CD4-positive, alpha-beta T cell treated with Interleukin-6 at 100 ng/mL for 8 hours (primary cell): ENCODE data around the gene HAVCR1.
"Not testable (repeated sequence)": the region's sequence is repeated elsewhere in the genome, so short reads cannot be mapped to it uniquely, and the experiment has no call there.

Source experiments
- DNase-seq: peaks from one replicate; pipeline ENCODE4 v3.0.0-alpha.2; 2020; ENCODE audit warnings: mixed read lengths, low spot score

HAVCR1 gene

DNA sequence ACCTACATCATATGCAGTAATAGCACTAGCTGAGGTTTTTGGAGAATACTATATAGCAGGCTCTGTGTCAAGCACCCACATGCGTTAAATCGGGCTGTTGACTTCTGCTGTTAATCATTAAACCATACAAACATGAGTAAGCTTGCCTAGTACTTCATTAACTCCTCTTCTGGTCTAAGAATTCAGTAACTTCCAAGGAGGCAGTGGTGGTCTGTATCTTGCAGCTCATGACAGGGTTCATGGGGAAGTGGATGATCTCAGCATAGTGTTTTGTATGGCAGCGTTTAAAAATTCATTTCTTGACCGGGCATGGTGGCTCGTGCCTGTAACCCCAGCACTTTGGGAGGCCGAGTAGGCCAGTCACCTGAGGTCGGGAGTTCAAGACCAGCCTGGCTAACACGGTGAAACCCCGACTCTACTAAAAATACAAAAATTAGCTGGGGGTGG, at the start of gene HAVCR1:
Gene HAVCR1 (minus strand): TSS at position 24 of the 447 bp plus-strand sequence. CDS start 1,173 bp downstream, outside the sequence.
- DNase-seq = no peak

DNA sequence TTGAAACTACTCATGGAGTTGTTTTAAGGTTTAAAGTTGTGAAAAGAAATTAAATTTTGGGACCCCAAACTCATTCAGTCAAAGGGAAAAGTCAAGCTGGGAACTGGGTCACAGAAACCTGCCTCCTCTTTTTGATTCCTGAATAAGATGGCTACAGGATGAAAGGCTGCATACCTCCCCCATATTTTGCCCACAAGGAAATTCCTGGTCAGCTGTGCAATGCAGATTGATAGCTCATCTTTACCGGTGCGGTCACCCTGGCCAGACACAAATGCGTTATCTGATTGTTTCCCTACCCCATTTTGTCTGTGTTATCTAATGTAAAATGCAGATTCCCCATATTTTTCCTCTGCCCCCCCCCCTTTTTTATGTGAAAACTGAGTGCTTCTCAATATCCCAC, 48.6 kb upstream of the HAVCR1 start:
- DNase-seq = no peak

DNA sequence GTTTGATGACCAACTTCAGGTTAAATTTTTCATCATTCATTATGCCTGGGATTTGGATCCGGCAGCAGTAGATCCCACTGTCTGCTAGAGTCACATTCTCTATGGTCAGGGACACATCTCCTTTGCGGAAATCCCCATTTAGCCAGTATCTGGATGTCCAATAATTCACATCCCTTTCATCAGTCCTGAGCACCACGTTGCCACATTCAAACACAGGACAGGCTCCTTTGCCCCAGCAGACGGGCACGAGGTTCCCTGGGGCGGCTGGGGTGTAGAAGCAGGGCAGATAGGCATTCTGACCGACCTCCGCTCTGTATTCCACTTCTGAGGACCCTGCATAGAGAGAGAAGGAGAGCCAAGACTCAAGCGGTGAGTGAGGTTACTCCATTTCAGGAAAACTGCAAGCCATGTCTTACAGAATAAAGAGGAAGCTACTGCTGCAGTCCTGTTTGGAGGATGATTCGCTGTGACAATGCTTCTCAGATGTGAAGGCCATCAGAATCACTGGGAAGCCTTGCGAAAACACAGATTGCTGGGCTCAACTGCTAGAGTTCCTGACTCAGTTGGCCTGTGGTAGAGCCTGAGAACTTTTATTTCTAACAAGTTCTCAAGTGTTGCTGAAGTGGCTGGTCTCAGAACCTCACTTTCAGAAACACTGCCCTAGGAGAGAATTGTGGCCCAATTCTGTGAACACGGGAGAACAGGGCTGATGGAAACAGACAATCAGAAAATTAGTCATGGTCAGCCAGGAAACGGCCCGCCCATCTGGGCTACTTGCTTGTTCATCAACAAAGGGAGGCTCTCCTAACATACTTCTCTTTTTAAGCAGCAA, 47.9 kb upstream of the HAVCR1 start:
- no peak for DNase-seq

DNA sequence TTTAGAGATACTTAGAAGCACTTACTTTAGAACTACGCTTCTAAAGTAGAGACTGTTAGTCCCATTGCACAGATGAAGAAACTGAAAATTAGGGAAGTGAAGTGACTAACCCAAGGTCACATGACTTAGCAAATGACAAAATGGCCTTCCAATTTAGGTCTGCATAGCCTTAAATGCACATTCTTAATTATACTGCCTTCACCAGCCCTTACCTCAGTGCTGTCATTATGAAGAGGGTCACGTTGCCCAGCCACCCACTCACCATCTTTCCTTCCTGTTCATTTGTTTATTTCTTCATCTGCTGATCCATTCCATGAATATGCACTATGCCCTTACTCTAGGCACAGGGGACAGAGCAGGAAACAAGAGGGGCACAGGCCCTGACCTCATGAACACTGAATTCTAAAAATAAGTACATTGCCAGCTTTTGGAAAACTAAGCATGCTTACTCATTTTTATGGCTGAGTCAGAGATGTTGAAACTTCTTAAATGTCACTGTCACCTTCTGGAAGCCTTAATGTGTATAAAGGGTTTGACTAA, 41.3 kb upstream of the HAVCR1 start:
- DNase-seq = no peak

DNA sequence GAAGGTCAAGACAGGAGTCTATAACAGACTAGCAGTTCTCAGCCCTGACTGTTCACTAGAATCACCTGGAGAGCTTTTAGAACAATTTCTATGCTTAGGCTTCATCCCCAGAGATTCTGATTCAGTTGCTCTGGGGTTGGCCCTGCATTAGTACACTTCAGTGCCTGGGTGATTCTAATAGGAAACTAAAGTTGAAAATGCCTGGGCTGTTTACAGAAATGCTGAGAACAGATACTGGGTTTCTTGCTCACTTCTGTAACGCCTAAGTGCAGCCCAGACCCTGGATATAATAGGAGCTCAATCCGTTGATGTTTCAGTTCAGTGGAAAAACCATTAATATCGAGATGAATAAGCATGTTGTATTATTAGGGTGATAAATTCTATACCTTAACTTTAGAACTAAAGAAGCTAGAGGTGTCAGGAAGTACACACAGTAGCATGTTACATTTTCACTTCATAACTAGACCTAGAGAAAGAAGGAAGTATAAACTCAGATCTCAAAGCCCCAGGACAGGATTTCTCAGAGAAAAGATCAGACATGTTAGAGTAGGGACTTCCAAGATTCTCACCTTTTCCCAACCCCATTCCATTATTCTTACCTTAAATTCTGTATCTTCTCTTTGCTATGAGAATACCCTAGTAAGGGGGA, 29.6 kb upstream of the HAVCR1 start:
- DNase-seq = no peak

DNA sequence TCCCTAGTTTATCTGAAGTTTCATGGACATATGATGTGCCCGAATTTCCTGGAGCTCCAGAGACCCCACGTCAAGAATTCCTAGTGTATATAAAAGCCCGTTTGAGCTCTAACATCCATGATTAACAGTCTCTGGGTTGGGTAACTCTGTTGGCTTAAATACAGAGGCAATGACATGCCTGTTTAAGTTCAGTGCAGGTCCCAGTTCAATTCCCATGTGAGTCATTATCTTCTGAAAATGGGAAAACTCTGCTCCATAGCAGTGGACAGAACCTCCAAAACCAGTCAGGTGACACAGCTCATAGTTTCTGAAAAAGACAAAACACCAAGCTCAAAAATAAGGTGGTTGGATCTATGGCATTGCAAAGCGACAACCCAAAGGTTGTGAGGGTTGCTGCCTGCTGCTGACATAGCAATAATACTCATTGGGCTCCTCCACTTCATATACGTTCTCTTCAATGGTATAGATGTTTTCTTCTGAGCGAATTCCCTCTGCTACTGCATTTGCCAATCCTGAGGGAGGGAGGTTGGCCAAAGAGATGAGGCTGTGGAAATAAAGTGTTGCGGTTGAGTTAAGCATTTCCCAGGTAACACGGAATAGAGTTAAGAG, 27.9 kb upstream of the HAVCR1 start:
- no peak for DNase-seq

DNA sequence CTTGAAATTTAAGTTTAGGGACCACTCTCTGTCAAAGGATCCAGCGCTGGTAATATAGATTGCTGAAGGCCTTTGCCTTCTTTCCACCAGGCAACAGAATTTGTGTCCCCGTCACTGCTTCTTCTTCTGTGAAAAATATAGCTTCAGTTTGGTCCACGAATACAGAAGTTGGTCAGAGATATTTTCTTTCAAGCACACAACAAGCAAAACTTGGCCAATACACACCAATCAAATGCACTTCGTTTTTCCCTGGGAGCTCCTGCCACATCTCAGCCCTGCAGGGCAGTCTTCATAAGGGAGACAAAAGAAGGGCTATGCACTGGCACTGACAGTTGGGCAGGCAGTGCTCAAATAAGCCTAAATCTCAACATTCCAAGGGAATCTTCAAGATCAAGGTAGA, 27.0 kb upstream of the HAVCR1 start:
- DNase-seq = no peak

DNA sequence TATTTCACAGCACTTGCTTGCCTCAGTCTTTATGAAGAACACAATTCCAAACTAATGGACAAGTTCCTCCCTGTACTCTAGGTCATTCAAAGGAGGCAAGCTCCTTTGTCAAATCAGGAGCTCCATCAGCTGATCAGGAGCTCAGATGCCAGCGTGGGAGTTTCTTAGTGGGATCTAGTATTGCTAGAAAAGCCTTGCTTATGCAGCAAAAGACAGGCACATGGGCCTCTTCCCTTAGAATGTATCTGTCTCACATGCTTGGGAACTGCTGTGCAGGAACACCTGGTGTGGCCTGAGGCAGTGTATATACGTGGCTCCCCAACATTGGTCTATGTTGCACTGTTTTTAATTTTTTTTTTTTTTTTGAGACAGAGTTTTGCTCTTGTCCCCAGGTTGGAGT, 21.4 kb upstream of the HAVCR1 start:
- no peak for DNase-seq

DNA sequence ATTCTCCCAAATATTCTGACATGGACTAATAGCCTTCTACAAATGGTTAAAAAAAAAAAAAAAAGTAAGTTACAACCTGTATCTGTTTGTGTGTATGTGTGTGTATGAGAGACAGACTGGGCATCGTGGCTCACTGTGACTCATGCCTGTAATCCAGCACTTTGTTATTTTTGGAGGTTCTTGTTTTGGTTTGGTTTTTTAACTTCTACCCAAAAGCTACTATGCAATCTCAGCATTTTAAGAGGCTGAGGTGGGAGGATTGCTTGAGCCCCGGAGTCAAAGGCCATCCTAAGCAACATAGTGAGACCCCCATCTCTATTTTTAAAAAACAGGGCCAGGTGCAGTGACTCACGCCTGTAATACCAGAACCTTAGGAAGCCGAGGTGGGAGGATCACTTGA, 17.6 kb upstream of the HAVCR1 start:
- no peak for DNase-seq

DNA sequence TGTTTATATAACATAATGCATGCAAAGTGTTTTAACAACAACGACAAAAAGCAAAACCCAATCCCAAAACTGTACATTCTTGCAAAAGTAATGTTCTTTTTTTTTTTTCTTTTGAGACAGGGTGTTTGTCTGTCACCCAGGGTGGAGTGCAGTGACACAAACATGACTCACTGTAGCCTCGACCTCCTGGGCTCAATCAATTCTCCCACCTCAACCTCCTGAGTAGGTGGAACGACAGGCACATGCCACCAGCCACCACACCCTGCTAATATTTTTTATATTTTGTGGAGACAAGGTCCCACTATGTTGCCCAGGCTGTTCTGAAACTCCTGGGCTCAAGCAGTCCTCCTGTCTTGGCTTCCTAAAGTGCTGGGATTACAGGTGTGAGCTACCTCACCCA, 13.6 kb upstream of the HAVCR1 start:
- no peak for DNase-seq

DNA sequence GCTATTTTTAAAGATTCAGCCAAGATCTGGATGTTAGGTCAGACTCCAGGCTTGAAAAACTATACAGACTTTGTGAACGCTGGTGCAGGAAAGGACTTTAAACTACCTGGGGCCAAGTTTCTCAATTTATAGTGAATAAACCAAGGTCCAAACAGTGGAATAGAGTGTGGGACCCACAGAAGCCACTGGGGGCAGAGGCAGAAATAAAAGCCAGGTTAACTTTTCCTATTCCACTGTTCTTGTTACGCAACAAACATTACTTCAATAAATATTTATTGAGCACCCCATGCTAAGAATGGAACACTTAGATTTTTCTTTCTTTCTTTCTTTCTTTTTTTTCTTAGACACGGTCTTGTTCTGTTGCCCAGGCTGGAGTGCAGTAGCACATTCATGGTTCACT, 11.0 kb upstream of the HAVCR1 start:
- no peak for DNase-seq

DNA sequence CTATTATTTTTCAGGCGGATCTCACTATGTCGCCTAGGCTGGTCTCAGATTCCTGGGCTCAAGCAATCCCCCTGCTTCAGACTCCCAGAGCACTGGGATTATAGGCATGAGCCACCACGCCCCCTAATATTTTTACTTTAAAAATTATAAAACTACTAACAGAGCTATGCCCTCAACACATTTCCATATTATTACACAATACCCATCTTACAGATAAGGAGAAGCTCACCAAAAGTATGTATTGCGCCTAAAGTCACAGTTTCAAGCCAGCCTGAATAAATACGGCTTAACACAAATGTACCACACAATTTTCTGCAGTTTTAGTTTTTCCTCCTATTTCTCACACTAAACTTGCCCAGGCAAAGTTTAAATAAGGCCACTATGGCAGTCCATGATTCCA, 9.9 kb upstream of the HAVCR1 start:
- DNase-seq = no peak

DNA sequence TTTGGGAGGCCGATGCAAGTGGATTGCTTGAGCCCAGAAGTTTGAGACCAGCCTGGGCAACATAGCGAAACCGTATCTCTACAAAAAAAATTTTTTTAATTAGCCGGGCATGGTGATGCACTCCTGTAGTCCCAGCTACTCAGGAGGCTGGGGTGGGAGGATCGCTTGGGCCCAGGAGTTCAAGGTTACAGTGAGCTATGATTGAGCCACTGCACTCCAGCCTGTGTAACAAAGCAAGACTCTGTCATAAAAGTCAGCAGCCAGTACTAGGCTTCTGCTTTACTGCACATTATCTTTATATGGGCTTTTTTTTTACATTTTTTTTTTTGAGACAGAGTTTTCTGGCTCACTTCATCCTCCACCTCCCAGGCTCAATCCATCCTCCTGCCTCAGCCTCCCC, 9.4 kb upstream of the HAVCR1 start:
- no peak for DNase-seq

DNA sequence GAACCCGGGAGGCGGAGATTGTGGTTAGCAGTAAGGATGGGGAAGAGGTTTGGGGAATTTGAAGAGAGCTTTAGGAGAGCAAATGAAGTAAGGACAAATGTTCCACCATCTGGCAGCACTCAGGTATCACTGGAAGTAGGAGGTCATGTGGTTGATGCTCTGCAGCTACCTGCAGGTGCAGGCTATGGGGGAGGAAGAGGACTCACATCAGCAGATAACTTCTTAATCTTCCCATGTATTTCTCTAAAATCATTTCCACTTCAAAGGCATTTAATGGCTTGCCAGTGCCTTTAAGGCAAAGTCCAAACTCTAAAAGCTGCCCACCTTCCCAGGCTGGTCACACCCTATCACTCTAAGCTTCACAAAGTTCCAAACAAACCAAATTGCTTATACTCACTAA, 8.1 kb upstream of the HAVCR1 start:
- no peak for DNase-seq

DNA sequence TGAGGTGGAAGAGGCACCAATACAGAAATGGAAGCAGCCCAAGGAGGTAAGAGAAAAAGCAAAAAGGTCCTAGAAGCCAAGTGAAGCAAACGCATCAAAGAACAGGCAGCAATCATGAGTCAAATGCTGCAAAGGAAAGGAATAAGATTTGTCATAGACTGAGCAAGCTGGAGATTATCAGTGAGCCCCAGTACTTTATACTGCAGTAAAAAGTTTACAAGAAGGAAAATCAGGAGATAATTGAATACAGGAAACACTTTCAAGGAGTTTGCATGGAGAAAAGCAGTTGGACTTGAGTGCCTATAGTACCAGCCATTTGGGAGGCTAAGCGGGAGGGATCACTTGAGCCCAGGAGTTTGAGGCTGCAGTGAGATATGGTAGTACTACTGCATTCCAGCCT, 7.2 kb upstream of the HAVCR1 start:
- DNase-seq = no peak

DNA sequence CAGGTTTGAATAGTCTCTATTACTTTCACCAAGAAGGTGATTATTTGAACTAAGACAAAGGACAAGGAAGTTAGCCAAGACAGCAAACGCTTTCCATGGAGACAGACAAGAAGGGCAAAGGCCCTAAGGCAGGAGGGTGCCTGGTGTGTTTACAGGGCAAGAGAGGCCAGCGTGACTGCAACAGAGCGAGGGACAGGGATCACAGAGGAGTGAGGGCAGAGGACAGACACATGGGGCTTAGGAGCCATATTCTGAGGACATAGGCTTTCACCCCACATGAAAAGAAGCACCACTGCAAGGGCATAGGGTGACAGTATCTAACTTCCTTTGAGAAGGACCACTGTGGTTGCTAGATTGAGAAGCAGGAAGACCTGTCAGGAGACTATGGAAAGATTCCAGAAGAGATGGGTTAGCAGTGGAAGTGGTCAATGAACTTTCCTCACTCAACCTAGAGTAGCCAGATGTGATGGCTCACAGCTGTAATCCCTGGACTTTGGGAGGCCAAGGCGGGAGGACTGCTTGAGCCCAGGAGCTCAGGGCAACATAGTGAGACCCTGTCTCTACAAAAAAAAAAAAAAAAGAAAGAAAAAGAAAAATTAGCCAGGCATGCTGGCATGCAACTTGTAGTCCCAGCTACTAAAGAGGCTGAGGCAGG, 5.0 kb upstream of the HAVCR1 start:
- no peak for DNase-seq

DNA sequence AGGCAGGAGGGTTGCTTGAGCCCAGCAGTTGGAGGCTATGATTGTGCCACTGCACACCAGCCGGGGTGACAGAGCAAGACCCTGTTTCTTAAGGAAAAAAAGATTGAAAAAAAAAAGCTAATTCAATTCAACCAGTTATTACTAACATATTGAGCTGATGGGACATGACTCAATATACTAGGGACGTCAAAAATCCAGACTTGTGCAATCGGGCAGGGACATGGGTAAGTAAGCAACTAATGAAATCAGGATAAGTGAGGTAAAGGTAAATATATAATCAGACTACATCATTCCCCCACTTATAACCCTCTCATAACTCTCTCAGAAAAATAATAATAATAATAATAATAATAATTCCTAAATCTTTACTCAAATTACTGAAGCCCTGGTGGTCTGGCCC, 975 bp upstream of the HAVCR1 start:
- DNase-seq = no peak

DNA sequence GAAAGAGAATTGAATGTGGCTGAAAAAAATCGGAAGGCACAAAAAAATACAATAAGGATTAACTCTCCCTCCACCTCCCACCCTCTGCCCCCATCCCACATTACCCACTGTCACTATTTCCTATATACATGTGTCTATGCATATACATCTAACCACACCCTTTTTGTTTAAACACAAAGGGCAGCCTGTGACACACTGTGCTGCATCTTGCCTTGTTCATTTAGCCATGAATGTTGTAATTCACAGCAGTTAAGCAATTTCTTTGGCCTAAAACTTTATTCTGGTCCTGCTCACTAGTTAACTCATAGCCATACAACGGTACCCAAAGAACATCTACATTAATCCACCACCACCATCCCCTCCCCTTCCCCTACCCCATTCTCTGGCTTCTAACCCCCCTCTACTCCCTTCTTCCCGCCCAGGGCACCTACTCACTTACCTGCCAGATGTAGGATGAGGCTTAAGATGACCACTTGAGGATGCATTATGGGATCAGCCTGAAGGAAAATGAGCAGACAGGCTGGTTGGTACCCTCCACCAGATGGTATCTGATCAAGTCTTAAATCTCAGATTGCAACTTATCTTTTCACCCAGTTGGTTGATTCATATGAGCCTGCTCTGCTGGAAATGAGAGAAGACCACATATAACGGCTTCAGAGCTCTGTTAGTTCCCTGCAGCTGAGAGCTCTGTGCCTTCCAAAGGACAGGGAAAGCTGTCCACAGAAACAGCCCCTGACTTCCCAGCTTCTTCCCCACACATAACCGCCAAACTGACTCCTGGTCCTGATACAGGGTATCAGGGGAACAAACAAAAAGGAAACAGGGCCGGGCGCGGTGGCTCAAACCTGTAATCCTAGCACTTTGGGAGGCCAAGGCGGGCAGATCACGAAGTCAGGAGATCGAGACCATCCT, 1.2 kb downstream of the HAVCR1 start:
- DNase-seq = no peak

DNA sequence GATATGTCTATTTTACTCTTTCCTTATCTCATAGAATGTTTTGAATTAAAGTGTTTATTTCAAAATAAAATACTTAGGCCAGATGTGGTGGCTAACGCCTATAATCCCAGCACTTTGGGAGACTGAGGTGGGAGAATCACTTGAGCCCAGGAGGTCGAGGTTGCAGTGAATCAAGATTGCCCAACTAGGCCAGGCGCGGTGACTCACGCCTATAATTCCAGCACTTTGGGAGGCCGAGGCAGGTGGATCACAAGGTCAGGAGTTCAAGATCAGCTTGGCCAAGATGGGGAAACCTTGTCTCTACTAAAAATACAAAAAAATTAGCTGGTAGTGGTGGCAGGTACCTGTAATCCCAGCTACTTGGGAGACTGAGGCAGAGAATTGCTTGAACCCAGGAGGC, 2.1 kb downstream of the HAVCR1 start:
- not testable (repeated sequence) for DNase-seq

DNA sequence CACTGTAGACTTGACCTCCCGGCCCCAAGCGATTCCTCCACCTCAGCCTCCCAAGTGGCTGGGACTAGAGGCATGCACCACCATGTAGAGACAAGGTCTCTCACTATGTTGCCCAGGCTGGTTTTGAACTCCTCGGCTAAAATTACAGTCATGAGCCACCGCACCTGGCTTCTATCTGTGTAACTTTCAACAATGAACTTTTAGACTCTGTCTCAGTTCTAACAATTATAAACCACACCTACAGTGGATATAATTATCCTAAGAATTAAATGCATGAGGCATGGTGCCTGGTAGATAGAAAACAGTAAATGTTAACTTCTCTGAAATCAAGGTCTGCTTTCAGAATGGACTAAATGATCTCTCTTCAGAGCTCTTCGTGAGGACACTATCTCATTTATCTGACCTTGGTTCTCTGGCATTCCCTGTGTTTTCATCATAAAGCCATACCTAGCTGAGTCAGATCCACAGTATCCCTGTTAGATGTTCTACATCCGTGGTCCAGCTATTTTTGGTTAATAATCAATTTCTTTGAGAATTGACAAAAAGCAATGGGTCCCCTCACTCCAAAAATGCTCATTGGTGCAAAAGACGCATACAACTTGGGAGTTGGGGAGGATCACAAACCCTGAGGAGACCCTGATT, 7.2 kb downstream of the HAVCR1 start:
- DNase-seq = no peak

DNA sequence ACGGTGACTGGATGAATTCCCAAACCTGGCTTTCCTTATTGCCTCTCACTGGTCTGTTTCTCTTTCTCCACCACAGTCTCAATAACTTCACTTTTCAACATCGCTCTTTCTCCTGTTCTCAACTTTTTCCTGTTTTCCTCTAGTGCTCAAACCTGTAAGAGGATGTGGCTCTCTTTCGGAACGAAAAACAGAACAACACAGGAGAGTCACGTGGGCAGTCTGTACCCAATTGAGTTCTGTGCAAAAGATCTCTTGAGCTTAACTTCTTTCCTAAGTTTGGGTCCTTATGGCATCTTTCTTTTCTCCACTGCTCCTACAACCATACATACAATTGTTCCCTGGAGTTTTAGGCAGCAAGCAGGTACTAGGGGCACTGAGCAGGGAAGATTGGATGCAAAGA, 8.9 kb downstream of the HAVCR1 start:
- peak; percentile 29 for DNase-seq
